GM12875 (cell line): ENCODE data around the gene EBF4.

Source experiments
- H3K4me3 ChIP-seq: one replicate; pipeline ENCODE4 v1.5.1; 2011; ENCODE audit warnings: low read depth, low read length, control low read depth
- TF ChIP-seq, protein P1 (sequence below): IDR thresholded peaks from 2 replicates; pipeline ENCODE4 v1.5.1; 2011; ENCODE audit warnings: low read depth, mild to moderate bottlenecking, control low read depth, inconsistent platforms, low read length, moderate library complexity, borderline replicate concordance; ENCODE audit not compliant: insufficient read depth

Gene EBF4

DNA sequence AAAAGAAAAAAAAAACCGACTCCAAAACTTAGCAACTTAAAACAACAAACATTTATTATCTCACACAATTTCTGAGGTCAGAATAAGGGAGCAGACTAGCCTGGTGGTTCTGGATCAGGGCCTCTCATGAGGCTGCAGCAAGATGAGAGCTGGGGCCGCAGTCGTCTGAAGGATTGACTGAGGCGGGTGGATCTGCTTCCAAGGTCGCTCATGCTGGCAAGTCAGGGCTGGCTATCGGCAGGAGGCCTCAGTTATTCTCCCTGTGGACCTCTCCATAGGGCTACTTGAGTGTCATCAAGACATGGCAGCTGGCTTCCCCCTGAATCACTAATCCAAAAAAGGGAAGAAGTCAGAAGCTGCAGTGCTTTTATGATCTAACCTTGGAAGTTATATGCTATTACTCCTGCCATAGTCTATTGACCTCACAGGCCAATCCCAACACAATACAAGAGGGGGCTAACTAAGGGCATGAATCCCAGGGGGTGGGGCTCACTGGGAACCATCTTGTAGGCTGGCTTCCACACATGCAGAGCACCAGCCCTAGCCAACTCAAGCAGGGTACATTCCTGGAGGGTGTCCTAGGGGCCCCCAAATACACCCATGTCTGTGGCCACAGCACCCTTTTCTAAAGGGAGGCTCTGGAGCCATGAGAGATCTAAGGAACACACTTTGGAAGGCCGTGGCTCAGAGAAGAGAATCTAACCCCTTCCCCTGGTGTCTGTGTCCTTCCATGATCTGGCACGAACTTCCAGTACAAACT is 11.3 kb downstream of the EBF4 start:
- H3K4me3 ChIP-seq = no peak overlapping the region
- TF ChIP-seq, protein P1, sequence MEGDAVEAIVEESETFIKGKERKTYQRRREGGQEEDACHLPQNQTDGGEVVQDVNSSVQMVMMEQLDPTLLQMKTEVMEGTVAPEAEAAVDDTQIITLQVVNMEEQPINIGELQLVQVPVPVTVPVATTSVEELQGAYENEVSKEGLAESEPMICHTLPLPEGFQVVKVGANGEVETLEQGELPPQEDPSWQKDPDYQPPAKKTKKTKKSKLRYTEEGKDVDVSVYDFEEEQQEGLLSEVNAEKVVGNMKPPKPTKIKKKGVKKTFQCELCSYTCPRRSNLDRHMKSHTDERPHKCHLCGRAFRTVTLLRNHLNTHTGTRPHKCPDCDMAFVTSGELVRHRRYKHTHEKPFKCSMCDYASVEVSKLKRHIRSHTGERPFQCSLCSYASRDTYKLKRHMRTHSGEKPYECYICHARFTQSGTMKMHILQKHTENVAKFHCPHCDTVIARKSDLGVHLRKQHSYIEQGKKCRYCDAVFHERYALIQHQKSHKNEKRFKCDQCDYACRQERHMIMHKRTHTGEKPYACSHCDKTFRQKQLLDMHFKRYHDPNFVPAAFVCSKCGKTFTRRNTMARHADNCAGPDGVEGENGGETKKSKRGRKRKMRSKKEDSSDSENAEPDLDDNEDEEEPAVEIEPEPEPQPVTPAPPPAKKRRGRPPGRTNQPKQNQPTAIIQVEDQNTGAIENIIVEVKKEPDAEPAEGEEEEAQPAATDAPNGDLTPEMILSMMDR = no peak

DNA sequence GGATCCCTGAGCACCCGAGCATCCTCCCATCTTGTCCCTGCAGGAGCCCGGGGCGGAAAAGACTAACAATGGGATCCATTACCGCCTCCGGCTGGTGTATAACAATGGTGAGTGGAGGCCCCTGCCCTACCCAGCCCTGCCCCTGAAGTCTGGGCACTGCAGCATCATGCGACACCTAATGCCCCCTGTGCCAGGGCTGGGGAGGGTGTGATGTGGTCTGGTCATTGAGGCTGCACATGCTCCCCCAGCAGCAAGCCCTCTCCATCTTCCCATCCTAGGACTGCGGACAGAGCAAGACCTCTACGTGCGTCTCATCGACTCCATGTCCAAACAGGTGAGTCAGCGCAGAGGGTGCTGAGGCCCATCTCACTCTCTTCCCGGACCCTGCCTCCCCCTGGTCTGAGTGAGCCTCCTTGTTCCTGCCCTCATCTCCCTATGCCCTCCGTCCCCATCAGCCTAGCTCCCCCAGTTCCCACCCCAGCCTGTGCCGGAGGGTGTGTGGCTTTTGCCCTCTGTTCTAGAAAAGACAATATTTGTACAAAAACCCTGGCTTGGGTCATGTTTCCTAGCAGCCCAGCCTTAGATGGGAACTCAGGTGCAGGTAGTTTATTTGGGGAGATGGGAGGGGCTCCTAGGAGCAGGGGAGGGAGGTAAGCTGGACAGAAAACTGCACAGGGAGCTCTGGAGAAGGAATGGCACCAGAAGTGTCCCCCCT is 13.5 kb downstream of the EBF4 start:
- no peak overlapping the region for H3K4me3 ChIP-seq
- TF ChIP-seq, protein P1 = no peak

DNA sequence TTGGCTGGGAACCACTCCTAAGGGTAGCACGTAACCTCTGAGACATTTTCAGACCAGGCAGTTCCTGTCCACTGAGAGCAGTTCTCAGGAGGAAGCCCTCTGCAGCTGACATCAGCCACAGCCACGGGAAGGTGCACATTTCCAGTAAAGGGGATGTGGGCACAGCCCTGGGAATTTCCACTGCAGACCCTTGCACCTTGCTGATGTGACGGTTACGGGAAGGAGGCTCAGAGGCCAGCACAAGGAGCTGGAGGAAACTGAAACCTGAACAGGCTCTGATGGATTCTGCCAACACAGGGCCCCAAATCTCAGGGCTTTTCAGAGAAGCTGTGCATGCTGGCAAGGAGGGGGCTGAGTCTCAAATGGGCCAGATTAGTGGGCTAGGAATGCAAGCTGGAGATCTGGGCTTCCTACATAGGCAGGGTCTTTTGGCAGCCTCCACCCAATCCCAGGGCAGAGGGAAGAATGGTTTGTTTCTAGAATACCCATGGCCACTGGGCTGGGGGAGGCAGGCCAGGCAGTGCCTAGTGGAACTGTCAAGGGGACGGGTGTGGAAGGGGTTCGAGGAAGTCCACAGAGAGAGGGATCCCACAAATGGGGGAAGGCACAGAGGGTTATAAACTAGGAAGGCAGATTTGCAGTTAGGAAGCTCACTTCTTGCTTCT is 14.2 kb downstream of the EBF4 start:
- TF ChIP-seq, protein P1 = no peak
- H3K4me3 ChIP-seq = no peak overlapping the region

DNA sequence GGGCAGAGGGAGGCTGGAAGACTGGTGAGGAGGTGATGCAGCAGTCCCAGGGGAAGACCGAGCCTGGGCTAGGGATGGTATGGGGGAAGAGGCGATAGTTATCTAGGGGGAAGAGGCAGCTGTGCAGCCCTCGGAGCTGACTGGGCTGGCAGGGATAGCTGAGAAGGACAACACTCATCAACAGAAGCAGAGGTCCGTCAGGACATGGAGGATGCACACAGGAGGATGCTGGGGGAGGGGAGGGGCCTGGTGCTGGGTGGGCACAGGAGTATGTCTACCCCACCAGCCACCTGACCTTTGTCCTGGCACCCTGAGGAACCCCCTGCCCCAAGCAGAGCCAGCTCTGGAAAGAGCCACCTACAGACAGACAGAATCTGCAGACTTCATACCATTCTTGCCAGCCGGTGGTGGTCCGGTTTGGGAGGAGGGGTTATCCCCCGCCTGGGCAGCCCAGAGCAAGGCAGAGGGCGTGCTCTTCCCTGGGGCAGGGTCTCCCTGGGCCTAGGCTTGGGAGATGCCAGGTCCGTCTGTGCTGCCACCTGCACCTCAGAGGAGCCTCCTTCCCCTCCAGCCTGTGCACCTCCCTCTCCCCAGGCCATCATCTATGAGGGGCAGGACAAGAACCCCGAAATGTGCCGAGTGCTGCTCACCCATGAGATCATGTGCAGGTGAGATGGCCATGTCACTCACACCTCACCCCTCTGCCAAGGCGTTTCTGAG is 14.9 kb downstream of the EBF4 start:
- H3K4me3 ChIP-seq = no peak overlapping the region
- TF ChIP-seq, protein P1 = no peak

DNA sequence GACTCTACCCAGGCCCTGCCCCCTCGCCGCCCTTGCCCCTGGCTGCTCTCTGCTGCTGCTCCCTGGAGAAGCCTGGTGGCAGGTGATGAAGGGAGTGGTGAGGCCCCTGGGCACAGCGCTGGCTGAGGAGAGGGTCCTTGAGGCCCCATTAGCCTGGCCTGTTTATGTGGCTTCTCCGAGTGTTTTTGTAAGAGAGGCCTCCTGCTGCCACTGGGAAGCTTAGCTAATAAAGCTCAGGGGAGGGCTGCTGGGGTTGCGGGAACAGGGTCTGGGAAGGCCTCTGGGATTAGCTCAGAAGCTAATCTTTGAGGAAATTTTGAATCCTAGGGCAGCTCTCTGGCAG is 15.5 kb downstream of the EBF4 start:
- TF ChIP-seq, protein P1 = no peak
- no peak overlapping the region for H3K4me3 ChIP-seq

DNA sequence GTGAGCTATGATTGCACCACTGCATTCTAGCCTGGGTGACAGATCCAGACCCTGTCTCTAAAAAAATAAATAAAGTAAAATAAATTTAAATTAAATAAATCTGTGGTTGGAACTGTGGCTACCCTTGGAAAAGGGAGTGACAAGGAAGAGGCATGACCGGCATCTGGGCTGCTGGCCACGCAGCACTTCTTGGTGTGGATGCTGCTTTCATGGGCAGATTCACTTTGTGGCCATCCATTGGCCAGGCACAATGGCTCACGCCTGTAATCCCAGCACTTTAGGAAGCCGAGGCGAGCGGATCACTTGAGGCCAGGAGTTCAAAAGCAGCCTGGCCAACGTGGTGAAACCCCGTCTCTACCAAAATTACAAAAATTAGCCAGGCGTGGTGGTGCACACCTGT is 16.1 kb downstream of the EBF4 start:
- TF ChIP-seq, protein P1 = no peak
- no peak overlapping the region for H3K4me3 ChIP-seq
